RKO (cell line): Measurements from ENCODE around the gene ARMC5.
"Not testable (repeated sequence)": the region's sequence is repeated elsewhere in the genome, so short reads cannot be mapped to it uniquely, and the experiment has no call there.

Source experiments
- DNase-seq: peaks from one replicate; pipeline ENCODE4 v3.0.0-alpha.2; 2016; ENCODE audit warnings: low spot score

ARMC5 gene

DNA sequence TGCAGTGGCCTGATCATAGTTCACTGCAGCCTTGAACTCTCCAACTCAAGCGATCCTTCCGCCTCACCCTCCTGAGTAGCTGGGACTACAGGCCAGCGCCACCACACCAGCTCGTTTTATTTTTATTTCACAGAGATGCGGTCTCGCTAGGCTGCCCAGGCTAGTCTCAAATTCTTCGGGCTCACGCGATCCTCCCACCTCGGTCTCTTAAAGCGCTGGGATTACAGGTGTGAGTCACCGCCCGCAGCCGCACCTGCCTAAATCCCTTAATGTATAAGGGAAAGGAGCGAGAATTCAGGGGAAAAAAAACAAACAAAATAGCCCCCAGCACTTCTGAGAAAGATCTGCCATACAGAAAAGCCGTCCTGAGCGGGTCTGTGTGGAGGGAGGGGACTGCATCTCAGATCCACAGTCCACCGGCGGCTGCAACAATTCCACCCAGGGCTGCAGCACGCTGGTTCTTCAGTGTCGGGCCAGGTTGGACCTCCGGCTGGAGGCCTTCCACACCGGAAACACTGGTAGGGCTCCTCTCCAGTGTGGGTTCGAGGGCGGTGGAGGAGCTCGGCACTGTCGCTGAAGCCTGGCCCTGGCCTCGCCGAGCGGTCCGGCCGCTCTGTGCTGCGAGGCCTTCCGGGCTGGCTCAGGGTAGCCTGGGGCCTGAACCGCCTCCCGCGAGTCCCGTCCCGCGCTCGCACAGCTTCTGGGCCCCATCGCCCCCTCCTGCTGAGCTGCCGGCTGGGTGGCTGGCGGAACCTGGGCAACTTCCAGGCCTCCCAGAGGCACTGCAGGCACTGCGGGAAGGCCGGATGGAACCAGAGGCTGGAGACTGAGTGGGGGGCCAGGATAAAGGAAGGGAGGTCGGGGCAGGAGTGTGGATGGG is 23.7 kb upstream of the ARMC5 start:
- no peak for DNase-seq

- DNase-seq = no peak
Observed at GRCh38 chr16:31436221-31437045, 22.9 kb upstream of the ARMC5 start.

DNA sequence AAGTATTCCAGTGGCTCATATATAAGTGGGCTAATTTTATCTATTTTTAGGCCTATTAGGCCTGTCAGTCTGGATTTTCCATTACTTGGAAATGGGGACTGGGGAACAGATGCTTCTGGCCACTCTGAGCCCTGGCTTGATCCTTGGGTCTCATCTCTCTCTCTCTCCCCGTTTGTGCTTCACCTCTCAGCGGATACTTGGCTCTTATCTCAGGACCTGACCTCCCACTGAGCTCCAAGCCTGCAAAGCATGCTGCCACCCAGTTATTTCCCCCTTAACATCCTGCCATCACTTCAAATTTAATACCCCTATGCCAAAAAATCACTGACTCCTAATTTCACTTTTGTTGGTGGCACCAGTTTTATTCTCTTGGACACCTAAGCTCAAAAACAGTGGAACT is 20.9 kb upstream of the ARMC5 start:
- DNase-seq = no peak

GRCh38 chr16:31439023-31439422 is 20.3 kb upstream of the ARMC5 start:
- not testable (repeated sequence) for DNase-seq

DNA sequence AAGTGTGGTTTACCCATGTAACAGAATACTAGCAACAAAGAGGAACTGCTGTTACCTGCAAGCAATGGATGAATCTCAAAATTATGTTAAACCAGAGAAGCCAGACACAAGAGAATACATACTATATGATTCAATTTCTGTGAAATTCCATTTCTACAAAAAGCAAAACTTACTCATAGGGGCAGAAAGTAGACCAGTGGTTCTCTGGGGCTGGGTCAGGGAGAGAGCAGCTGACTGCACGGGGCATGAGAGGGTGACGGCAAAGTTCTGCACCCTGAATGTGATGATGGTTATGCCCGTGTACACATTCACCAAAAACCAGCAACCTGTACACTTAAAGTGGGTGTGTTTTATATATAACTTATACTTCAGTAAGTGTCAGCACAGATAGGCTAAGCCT is 19.8 kb upstream of the ARMC5 start:
- no peak for DNase-seq

DNA sequence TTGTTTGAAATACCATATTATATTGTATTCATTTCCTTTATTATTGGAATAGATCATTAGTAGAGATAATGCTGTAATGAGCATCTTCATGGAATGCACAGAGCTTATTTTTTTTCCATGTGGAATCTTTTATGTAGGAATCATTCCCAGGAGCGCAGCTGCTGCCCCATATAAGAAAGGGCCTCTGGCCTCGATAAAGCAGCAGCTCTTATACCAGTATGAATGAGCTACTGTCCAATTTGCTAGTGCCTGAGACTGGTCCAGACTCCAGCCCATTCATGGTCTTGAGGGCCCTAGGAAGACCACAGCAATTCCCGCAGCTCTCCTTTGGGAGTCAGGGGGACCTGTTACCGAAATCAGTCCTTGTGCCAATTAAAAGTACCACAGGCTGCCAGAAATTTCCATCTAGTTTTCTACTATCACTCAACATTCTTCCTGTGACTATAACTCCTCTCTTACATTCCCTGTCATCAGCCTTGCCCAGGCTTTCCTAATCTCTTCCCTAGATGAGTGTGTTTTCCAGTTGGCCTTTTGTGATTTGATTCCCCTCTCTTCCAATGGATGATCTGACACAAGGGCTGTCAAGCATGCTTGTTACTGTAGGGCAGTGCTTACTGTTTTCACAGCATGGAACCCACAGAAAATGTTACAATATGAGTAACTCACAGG is 18.7 kb upstream of the ARMC5 start:
- no peak for DNase-seq

GRCh38 chr16:31441956-31442355 is 17.3 kb upstream of the ARMC5 start:
- DNase-seq = no peak

DNA sequence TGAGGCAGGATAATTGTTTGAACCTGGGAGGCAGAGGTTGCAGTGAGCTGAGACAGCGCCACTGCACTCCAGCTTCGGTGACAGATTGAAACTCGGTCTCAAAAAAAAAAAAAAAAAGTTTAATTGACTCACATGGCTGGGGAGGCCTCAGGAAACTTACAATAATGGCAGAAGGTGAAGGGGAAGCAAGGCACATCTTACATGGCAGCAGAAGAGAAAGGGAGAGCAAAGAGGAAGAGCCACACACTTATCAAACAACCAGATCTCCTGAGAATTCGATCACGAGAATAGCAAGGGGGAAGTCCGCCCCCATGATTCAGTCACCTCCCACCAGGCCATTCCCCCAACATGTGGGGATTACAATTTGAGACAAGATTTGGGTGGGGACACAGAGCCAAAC is 13.4 kb upstream of the ARMC5 start:
- not testable (repeated sequence) for DNase-seq

DNA sequence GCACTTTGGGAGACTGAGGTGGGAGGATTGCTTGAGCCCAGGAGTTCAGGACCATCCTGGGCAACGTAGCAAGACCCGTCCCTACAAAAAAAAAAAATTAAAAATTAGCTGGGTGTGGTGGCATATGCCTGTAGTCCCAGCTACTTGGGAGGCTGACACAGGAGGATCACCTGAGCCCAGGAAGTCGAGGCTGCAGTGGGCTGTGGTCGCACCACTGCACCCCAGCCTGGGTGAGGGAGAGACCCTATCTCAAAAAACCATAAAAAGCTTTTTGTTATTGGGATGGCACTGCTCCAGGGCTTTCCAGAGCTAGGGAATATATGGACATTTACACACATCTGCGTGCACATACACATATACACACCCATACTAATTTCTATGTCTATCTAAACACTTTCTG is 8.1 kb upstream of the ARMC5 start:
- DNase-seq = no peak

DNA sequence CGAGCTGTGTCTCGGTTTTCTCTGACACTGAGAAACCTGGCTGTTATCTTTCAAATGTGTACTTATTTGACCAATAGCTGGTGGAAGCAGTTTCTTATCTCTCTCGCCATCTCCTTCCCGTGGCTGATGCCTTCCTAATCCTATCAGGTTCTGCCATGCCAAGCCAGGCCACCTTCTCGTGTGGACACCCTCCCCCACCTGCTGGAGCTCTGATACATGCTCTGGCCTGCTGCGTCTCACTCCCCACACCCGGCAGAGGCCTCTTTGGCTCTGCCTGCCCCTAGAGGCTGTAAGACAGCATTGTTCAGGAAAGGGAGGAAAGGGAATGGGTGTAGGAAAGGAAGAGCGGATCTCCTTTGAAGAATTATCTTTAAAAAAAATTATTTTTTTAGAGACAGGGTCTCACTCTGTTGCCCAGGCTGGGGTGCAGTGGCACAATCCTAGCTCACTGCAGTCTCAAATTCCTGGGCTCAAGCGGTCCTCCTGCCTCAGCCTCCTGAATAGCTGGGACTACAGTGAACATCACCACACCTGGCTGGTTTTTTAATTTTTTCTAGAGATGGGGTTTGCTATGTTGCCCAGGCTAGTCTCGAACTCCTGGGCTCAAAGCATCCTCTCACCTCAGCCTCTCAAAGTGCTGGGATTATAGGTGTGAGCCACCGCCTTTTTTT is 7.5 kb upstream of the ARMC5 start:
- peak; percentile 87 for DNase-seq

DNA sequence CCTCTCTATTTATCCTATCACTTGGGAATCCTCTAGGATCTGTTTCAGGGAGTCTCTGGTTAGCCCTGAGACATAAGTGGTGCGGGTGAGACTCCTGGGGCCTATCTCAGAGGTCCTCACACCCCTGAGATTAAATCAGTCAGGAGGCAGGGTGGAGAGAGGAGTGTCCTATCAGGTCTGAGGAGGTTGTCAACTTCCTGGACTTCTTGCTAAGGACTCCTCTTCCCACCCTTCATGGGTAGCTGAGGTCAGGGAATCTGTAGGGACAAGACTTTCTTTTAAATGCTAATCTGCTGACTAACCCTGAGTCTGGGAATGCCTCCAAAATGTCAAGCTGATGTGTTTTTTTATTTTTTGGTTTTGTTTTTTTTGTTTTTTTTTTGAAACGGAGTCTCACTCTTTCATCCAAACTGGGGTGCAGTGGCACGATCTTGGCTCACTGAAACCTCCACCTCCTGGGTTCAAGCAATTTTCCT is 6.6 kb upstream of the ARMC5 start:
- peak; percentile 60 for DNase-seq

DNA sequence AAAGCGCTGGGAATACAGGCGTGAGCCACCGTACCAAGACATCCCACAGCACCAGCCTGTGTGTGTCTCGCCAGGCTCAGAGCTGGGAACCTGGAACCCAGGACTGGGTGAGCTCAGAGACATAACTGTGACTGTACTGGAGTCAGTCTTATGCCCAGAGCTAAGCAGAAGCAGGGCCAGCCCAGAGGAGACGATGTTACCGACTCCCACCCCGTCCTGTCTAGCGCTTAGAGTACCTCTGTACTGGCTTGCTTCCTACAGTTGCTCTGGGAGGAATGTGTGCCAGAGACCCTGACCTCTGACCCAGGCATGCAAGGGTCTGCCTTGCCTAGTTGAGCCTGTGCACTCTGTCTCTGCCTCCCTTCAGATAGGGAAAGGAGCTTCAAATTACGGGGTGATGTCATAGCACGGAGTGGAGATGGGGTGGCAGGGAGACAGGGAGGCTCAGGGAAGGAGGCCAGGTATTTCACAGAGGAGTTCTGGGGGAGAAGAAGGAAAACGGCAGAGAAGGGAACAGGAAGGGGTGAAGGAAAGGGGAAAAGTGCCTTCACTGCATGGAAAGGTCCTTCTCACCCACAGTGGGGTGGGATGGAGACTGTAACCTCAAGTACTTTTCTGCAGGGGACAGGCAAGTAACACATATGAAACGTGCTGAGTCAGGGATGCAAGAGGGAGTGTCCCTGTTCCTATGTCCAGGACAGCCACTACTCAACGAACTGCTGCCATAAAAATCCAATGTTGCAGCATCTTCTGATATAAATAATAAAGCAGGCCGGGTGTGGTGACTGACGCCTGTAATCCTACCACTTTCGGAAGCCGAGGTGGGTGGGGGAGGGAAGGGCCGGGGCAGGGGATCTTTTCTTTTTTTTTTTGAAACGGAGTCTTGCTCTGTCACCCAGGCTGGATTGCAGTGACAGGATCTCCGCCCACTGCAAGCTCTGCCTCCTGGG is 5.8 kb upstream of the ARMC5 start:
- DNase-seq = peak; percentile 31

DNA sequence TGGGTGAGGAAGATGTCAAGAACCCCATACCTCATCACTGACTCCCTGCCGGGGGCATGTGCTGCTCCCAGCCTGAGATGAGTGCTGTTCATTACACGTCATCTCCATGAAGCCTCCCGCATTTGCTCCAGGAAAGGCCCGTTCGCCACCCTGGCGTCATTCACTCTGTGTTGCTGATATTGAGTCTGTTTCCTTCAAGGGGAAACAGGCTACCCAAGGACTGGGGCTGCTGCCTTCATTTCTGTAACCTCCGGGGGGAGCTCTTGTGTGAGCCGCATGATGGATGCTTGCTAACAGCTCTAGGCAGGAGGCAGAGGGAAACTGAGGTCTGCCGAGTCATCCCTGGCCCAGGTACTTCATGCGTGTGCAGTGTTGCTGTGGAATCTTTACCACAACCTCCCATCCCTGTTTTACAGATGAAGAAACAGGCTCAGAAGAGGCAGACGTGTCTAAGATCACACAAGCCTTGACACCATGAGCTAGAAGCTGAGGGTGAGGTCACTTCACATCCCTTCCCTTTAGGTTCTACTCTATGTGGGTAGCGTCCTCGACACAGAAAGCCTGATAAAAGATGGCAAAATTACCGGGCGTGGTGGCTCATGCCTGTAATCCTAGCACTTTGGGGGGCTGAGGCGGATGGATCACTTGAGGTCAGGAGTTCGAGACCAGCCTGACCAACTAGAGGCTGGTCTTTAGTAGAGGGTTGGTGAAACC is 3.5 kb upstream of the ARMC5 start:
- peak; percentile 32 for DNase-seq

- DNase-seq = no peak
Observed at GRCh38 chr16:31456988-31457360, 2.3 kb upstream of the ARMC5 start.

DNA sequence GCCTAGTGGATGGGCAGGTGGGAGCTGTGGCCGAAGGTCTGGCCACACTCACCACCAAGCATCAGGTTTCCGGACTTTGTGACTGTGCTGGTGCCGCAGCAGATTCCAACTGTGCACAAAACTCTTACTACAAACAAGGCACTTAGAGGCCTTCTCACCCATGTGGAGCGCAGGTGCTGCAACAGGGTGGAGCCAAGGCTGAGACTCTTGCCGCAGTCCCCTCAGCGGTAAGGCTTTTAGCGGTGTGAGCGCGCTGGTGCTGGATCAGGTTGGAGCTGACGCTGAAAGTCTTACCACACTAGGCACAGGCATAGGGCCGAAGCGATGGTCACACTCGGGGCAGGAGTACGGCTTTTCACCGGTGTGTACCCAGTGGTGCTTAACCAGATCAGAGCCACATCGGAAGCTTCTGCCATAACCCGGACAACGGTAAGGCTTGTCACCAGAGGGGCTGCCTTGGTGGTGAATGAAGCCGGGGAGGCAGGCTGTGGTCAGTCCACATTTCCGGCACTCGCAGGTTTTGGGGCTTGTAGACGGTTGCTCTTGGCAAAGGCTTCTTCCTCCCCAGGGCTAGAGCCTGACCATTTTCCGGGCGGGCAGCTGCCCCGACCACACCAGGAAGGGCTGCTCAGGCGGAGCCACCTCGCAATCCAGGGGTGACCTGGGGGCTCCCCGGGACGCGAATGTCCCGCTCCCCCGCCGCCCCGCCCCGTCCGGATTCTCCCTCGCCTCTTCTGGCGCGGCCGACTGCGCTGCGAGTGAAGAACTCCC is 1.0 kb upstream of the ARMC5 start:
- peak; percentile 76 for DNase-seq

DNA sequence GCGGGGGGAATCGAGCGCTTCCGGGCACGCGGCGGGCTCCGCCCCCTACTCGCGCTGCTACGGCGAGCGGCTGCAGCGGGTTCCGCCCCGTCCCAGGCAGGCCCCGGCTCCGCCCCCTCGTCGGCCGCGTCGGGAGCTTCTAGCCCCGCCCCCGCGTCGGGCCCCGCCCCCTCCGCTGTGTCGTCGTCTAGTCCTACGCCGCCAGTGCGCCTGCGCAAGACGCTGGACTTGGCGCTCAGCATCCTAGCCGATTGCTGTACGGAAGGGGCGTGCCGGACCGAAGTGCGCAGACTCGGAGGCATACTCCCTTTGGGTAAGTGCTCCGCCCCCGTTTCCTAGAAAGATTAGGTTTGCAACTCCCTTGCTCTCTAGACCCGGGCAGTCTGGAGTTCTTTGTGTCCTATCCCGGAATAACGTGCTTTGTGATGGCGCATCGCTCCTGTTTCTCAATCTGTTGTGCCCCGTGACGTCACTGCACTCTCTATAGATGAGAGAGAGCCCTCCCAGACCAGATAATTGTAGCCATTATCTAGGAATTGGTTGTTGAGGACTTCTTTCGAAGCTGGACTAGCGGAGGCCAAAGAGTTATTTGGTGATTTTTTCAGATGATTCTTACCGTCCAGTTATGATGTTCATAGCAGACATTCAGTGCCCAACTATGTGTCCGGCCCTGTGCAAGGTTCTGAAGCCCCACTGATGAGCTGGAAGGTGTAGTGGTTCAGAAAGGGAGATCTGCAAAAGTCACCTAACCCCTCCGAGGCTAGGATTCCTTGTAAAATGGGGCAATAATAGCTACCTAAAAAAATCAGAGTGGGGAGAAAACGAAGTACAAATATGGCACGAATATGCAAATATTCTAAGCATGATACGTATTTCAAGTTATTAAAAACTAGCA is 633 bp downstream of the ARMC5 start:
- DNase-seq = peak; percentile 100

GRCh38 chr16:31460582-31461002 is 1.3 kb downstream of the ARMC5 start:
- DNase-seq = peak; percentile 68

- no peak for DNase-seq
Observed at GRCh38 chr16:31461201-31461920, 2.1 kb downstream of the ARMC5 start.
